GM23338 (cell line): Measurements from ENCODE around the gene CLPTM1L. TPM values are rescaled to one million over a fixed set of nuclear protein-coding genes. Genes with fewer than 3 reads are reported as not detected.
A peak's percentile ranks its signal among the peaks of the same experiment; 100 is the strongest.

Experiments used
- ATAC-seq: fragments of 200-7000 bp; cut with Tn5 transposase; 3 replicates; pipeline ENCODE4 v1.9.1; 2020
- DNase-seq: peaks from one replicate; pipeline ENCODE4 v3.0.0-alpha.2; 2015; ENCODE audit warnings: low spot score
- H2AFZ ChIP-seq: fragments of 200-600 bp; sonication (generic); 2 replicates; pipeline ENCODE4 v1.8.0; 2016; ENCODE audit warnings: antibody characterized with exemption, mild to moderate bottlenecking, moderate library complexity
- H3F3A ChIP-seq: fragments of 200-600 bp; sonication (generic); replicated peaks from 2 replicates; pipeline ENCODE4 v1.8.0; 2017; ENCODE audit warnings: antibody characterized with exemption, mixed run types, low read depth
- H3K27ac ChIP-seq: fragments of 200-600 bp; sonication (generic); 2 replicates; pipeline ENCODE4 v1.6.1; 2016; ENCODE audit warnings: low read depth
- H3K27me3 ChIP-seq: fragments of 200-600 bp; sonication (generic); 2 replicates; pipeline ENCODE4 v1.8.0; 2016; ENCODE audit warnings: mild to moderate bottlenecking, mixed run types, moderate library complexity; ENCODE audit not compliant: insufficient read depth
- H3K36me3 ChIP-seq: fragments of 200-600 bp; sonication (generic); 2 replicates; pipeline ENCODE4 v1.8.0; 2016; ENCODE audit warnings: mild to moderate bottlenecking; ENCODE audit not compliant: insufficient read depth
- H3K4me1 ChIP-seq: fragments of 200-600 bp; sonication (generic); 2 replicates; pipeline ENCODE4 v1.8.0; 2016; ENCODE audit warnings: mild to moderate bottlenecking, moderate library complexity; ENCODE audit not compliant: insufficient read depth
- H3K4me2 ChIP-seq: fragments of 200-600 bp; sonication (generic); 2 replicates; pipeline ENCODE4 v1.7.1; 2017; ENCODE audit warnings: mixed run types
- H3K4me3 ChIP-seq: fragments of 200-600 bp; sonication (generic); 2 replicates; pipeline ENCODE4 v1.6.1; 2016; ENCODE audit warnings: mixed run types
- H3K79me2 ChIP-seq: fragments of 200-600 bp; sonication (generic); replicated peaks from 2 replicates; pipeline ENCODE4 v1.8.0; 2017; ENCODE audit warnings: mild to moderate bottlenecking; ENCODE audit not compliant: insufficient read depth
- H3K9me2 ChIP-seq: fragments of 200-600 bp; sonication (generic); 2 replicates; pipeline ENCODE4 v1.8.0; 2017; ENCODE audit not compliant: insufficient read depth
- H4K20me1 ChIP-seq: fragments of 200-600 bp; sonication (generic); replicated peaks from 2 replicates; pipeline ENCODE4 v1.8.0; 2017; ENCODE audit warnings: mild to moderate bottlenecking; ENCODE audit not compliant: insufficient read depth
- H3K27ac Mint-ChIP-seq: 2 replicates; pipeline ENCODE4 v1.8.0; 2020; ENCODE audit warnings: inconsistent platforms, mild to moderate bottlenecking, moderate library complexity, mixed read lengths
- H3K27me3 Mint-ChIP-seq: 3 replicates; pipeline ENCODE4 v1.8.0; 2022; ENCODE audit warnings: low read depth, mild to moderate bottlenecking, moderate library complexity, mixed read lengths, inconsistent platforms; ENCODE audit not compliant: insufficient read depth, poor library complexity
- H3K36me3 Mint-ChIP-seq: 3 replicates; pipeline ENCODE4 v1.8.0; 2021; ENCODE audit warnings: low read depth, mild to moderate bottlenecking, inconsistent platforms, moderate library complexity, mixed read lengths
- H3K4me1 Mint-ChIP-seq: 3 replicates; pipeline ENCODE4 v1.8.0; 2020; ENCODE audit warnings: mild to moderate bottlenecking, inconsistent platforms, mixed read lengths
- H3K4me3 Mint-ChIP-seq: 3 replicates; pipeline ENCODE4 v1.8.0; 2021; ENCODE audit warnings: moderate library complexity, mild to moderate bottlenecking, inconsistent platforms, mixed read lengths
- H3K9me3 Mint-ChIP-seq: 3 replicates; pipeline ENCODE4 v1.8.0; 2020; ENCODE audit warnings: moderate library complexity, mild to moderate bottlenecking, inconsistent platforms, mixed read lengths
- CREB1 ChIP-seq: fragments of 250-450 bp; sonication (Bioruptor Pico); IDR thresholded peaks from 2 replicates; pipeline ENCODE4 v1.5.0; 2020; ENCODE audit warnings: low read depth, mild to moderate bottlenecking, moderate library complexity
- EZH2 ChIP-seq: fragments of 200-600 bp; sonication (generic); IDR thresholded peaks from one replicate; pipeline ENCODE4 v1.8.0; 2017; ENCODE audit warnings: antibody characterized with exemption, mild to moderate bottlenecking, low read depth; ENCODE audit not compliant: unreplicated experiment
- JUNB ChIP-seq: IDR thresholded peaks from one replicate; pipeline ENCODE4 v1.6.1; 2016; ENCODE audit warnings: antibody characterized with exemption; ENCODE audit not compliant: unreplicated experiment
- NANOG ChIP-seq: IDR thresholded peaks from 2 replicates; pipeline ENCODE4 v1.6.1; 2016; ENCODE audit warnings: antibody characterized with exemption, borderline replicate concordance
- POLR2AphosphoS5 ChIP-seq: IDR thresholded peaks from 2 replicates; pipeline ENCODE4 v1.6.1; 2016; ENCODE audit warnings: antibody characterized with exemption, low read depth
- STAT1 ChIP-seq: IDR thresholded peaks from one replicate; pipeline ENCODE4 v1.6.1; 2016; ENCODE audit warnings: antibody characterized with exemption; ENCODE audit not compliant: unreplicated experiment
- ZNF114 ChIP-seq: fragments of 250-450 bp; sonication (Bioruptor Pico); IDR thresholded peaks from 2 replicates; pipeline ENCODE4 v1.5.0; 2020; ENCODE audit warnings: mild to moderate bottlenecking, moderate library complexity
- ZNF331 ChIP-seq: fragments of 250-450 bp; sonication (Bioruptor Pico); IDR thresholded peaks from 2 replicates; pipeline ENCODE4 v1.5.0; 2020; ENCODE audit warnings: low read depth, mild to moderate bottlenecking, moderate library complexity
- polyA plus RNA-seq: library from polyadenylated mRNA; unstranded; fragments of >200 nt; fragmentation: Nextera tagmentation; extraction: Ambion mirVana; gene quantifications from 2 replicates; pipeline ENCODE4 v1.2.1, GENCODE V29; 2016
- total RNA-seq: library from RNA; depleted of rRNA; stranded (reverse); fragments of >200 nt; shearing (Covaris generic); gene quantifications from 2 replicates; pipeline ENCODE4 v1.2.3, GENCODE V29; 2014
- TF ChIP-seq, protein P1 (sequence below), 2 experiments: fragments of 200-600 bp in 1 of 2; sonication (generic) in 1 of 2; conservative IDR thresholded peaks; 2 replicates each; pipeline versions ENCODE4 v1.5.1 to v1.6.1; 2016 to 2017; ENCODE audit warnings: antibody characterized with exemption in 2 of 2, low read depth in 2 of 2, mild to moderate bottlenecking in 2 of 2, moderate library complexity in 1 of 2
- TF ChIP-seq, protein P2 (sequence below): fragments of 250-450 bp; sonication (Bioruptor Pico); IDR thresholded peaks from 2 replicates; pipeline ENCODE4 v1.5.0; 2020; ENCODE audit warnings: mild to moderate bottlenecking, moderate library complexity

CLPTM1L gene
- total and polyA plus RNA-seq, 2 experiments from 2014 or later = 39.9 to 110 TPM

DNA sequence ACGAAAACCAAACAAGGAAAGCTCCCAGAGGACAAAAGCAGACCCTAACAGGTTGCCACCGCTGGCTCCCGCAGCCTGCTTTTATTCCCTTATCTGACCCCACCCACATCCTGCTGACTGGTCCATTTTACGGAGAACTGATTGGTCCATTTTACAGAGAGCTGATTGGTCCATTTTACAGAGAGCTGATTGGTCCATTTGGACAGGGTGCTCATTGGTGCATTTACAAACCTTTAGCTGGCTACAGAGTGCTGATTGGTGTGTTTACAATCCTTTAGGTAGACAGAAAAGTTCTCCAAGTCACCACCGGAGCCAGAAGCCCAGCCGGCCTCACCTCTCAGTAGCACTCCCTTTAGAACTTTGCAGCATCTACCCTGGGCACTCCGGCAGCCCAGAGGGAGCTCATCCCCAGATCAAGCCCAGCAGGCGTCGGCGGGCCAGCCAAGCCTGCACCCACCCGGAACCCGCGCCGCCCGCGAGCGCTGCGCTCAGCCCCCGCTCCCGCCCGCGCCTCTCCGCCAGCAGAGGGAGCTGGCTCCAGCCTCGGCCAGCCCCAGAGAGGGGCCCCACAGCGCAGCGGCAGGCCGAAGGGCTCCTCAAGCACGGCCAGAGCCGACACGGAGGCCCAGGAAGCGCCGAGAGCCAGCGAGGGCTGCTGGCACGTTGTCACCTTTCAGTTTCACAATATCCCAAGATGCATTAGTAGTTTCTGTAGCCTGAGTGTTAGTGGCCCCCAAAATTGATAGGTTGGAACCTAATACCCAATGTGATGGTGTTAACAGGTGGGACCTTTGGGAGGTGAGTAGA is 35.3 kb upstream of the CLPTM1L start:
- 0 out of 2 replicates have a peak, but pooled peaks cover 2% of the 10 kb centered on the region for H3K27me3 ChIP-seq
- H3K27ac Mint-ChIP-seq = no peak overlapping the region
- H3F3A ChIP-seq = 0 out of 2 replicates have a peak, but pooled peaks cover 7% of the 10 kb centered on the region
- no peaks in the 10 kb centered on the region for H3K9me2 ChIP-seq
- 0 out of 3 replicates have a peak overlapping the region, but pooled peaks have one; percentile 43 for H3K4me3 Mint-ChIP-seq
- H3K4me2 ChIP-seq = peak overlapping the region; percentile 73
- 0 out of 3 replicates have a peak, but pooled peaks cover 3% of the 10 kb centered on the region for H3K36me3 Mint-ChIP-seq
- peaks cover 30% of the 10 kb centered on the region for H3K27me3 Mint-ChIP-seq
- H3K9me3 Mint-ChIP-seq = peaks cover 15% of the 10 kb centered on the region; the same call in 2 of the 3 replicates
- H3K79me2 ChIP-seq = no peaks in the 10 kb centered on the region
- H3K4me3 ChIP-seq = no peak overlapping the region
- peak overlapping the region; percentile 90; the same call in 1 of the 2 replicates for H2AFZ ChIP-seq
- H3K4me1 ChIP-seq = peaks cover 5% of the 10 kb centered on the region; the same call in 1 of the 2 replicates
- H4K20me1 ChIP-seq = no peaks in the 10 kb centered on the region
- ATAC-seq (peak; percentile 98), DNase-seq (peak; percentile 84)
- no peaks in the 10 kb centered on the region; the same call in 1 of the 2 replicates for H3K36me3 ChIP-seq
- H3K27ac ChIP-seq = no peak overlapping the region
- H3K4me1 Mint-ChIP-seq = peaks cover 5% of the 10 kb centered on the region
- no peak for TF ChIP-seq EZH2
- TF ChIP-seq, protein P1, sequence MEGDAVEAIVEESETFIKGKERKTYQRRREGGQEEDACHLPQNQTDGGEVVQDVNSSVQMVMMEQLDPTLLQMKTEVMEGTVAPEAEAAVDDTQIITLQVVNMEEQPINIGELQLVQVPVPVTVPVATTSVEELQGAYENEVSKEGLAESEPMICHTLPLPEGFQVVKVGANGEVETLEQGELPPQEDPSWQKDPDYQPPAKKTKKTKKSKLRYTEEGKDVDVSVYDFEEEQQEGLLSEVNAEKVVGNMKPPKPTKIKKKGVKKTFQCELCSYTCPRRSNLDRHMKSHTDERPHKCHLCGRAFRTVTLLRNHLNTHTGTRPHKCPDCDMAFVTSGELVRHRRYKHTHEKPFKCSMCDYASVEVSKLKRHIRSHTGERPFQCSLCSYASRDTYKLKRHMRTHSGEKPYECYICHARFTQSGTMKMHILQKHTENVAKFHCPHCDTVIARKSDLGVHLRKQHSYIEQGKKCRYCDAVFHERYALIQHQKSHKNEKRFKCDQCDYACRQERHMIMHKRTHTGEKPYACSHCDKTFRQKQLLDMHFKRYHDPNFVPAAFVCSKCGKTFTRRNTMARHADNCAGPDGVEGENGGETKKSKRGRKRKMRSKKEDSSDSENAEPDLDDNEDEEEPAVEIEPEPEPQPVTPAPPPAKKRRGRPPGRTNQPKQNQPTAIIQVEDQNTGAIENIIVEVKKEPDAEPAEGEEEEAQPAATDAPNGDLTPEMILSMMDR (conservative IDR thresholded peaks at IDR 0.05; ENCODE audit: low read depth in 2 of 2) = peak; percentile 87 to 89

DNA sequence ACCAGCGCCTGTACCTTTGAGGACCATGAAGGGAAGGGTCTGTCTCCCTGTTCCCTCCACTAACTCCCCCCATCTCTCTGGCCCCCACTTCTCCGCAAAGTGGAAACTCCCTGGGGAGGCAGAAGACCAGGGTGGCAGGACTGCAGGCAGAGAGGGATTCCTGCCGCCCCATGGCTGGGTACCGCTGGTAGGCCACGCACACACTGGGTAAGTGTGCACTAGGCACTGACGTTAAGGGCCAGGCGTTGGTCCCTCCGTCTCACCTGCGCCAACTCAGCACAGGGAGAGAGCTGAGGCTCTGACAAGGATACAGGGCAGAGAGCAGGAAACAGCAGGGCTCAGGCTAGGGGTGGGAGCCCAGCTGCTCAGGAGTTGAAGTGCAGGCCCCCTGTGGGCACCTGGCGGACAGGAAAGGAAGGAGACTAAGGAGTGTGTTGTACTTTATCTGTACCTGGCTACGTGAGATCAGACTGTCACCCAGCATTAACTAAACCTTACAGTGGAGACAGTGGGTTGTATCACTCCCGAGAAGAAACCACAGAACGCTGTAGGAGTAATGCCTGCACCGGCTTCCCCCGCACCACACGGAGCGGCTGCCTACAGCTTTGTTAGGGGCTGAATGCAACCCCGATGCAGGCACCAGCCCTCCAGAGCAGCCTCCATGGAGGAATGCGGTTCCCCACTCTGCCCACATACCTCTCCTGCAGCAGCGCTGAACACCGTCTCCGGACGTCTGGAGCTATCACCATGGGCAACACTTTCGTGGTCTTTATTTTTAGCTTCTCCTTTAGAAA is 34.2 kb upstream of the CLPTM1L start:
- Histone ChIP-seq H3K27me3 (no peaks in the 10 kb centered on the region), H3K9me2 (no peaks in the 10 kb centered on the region), H3K4me3 (no peak overlapping the region), H3F3A (0 out of 2 replicates have a peak, but pooled peaks cover 4% of the 10 kb centered on the region), H3K27ac (no peak overlapping the region), H3K79me2 (no peaks in the 10 kb centered on the region), H3K4me2 (no peak overlapping the region), H3K36me3 (no peaks in the 10 kb centered on the region; the same call in 1 of the 2 replicates), H4K20me1 (no peaks in the 10 kb centered on the region), H2AFZ (no peak overlapping the region), H3K4me1 (peaks cover 3% of the 10 kb centered on the region; the same call in 1 of the 2 replicates)
- DNase-seq (no peak), ATAC-seq (no peak)
- H3K27me3 Mint-ChIP-seq = peaks cover 25% of the 10 kb centered on the region
- H3K36me3 Mint-ChIP-seq = 0 out of 3 replicates have a peak, but pooled peaks cover 3% of the 10 kb centered on the region
- H3K27ac Mint-ChIP-seq = no peak overlapping the region
- H3K4me1 Mint-ChIP-seq = peaks cover 7% of the 10 kb centered on the region
- no peak overlapping the region for H3K4me3 Mint-ChIP-seq
- peaks cover 15% of the 10 kb centered on the region; the same call in 2 of the 3 replicates for H3K9me3 Mint-ChIP-seq
- TF ChIP-seq ZNF114 (CRISPR knock-in tag) (no peak), CREB1 (no peak), ZNF331 (CRISPR knock-in tag) (no peak), JUNB (no peak), NANOG (no peak), POLR2AphosphoS5 (no peak), STAT1 (no peak)
- TF ChIP-seq, protein P2, sequence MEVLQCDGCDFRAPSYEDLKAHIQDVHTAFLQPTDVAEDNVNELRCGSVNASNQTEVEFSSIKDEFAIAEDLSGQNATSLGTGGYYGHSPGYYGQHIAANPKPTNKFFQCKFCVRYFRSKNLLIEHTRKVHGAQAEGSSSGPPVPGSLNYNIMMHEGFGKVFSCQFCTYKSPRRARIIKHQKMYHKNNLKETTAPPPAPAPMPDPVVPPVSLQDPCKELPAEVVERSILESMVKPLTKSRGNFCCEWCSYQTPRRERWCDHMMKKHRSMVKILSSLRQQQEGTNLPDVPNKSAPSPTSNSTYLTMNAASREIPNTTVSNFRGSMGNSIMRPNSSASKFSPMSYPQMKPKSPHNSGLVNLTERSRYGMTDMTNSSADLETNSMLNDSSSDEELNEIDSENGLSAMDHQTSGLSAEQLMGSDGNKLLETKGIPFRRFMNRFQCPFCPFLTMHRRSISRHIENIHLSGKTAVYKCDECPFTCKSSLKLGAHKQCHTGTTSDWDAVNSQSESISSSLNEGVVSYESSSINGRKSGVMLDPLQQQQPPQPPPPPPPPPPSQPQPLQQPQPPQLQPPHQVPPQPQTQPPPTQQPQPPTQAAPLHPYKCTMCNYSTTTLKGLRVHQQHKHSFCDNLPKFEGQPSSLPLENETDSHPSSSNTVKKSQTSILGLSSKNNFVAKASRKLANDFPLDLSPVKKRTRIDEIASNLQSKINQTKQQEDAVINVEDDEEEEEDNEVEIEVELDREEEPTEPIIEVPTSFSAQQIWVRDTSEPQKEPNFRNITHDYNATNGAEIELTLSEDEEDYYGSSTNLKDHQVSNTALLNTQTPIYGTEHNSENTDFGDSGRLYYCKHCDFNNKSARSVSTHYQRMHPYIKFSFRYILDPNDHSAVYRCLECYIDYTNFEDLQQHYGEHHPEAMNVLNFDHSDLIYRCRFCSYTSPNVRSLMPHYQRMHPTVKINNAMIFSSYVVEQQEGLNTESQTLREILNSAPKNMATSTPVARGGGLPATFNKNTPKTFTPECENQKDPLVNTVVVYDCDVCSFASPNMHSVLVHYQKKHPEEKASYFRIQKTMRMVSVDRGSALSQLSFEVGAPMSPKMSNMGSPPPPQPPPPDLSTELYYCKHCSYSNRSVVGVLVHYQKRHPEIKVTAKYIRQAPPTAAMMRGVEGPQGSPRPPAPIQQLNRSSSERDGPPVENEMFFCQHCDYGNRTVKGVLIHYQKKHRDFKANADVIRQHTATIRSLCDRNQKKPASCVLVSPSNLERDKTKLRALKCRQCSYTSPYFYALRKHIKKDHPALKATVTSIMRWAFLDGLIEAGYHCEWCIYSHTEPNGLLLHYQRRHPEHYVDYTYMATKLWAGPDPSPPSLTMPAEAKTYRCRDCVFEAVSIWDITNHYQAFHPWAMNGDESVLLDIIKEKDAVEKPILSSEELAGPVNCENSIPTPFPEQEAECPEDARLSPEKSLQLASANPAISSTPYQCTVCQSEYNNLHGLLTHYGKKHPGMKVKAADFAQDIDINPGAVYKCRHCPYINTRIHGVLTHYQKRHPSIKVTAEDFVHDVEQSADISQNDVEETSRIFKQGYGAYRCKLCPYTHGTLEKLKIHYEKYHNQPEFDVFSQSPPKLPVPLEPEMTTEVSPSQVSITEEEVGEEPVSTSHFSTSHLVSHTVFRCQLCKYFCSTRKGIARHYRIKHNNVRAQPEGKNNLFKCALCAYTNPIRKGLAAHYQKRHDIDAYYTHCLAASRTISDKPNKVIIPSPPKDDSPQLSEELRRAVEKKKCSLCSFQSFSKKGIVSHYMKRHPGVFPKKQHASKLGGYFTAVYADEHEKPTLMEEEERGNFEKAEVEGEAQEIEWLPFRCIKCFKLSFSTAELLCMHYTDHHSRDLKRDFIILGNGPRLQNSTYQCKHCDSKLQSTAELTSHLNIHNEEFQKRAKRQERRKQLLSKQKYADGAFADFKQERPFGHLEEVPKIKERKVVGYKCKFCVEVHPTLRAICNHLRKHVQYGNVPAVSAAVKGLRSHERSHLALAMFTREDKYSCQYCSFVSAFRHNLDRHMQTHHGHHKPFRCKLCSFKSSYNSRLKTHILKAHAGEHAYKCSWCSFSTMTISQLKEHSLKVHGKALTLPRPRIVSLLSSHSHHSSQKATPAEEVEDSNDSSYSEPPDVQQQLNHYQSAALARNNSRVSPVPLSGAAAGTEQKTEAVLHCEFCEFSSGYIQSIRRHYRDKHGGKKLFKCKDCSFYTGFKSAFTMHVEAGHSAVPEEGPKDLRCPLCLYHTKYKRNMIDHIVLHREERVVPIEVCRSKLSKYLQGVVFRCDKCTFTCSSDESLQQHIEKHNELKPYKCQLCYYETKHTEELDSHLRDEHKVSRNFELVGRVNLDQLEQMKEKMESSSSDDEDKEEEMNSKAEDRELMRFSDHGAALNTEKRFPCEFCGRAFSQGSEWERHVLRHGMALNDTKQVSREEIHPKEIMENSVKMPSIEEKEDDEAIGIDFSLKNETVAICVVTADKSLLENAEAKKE (CRISPR knock-in tag) = no peak
